Smooth muscle cell of the brain vasculature (primary cell): Measurements from ENCODE around the gene SSH2.
"Not testable (repeated sequence)": the region's sequence is repeated elsewhere in the genome, so short reads cannot be mapped to it uniquely, and the experiment has no call there.

Source experiments
- DNase-seq: peaks from one replicate; pipeline ENCODE4 v3.0.0-alpha.2; 2012; ENCODE audit warnings: low read depth, low spot score

Gene SSH2

GRCh38 chr17:29711588-29712385, 218.2 kb downstream of the SSH2 start:
- no peak for DNase-seq

DNA sequence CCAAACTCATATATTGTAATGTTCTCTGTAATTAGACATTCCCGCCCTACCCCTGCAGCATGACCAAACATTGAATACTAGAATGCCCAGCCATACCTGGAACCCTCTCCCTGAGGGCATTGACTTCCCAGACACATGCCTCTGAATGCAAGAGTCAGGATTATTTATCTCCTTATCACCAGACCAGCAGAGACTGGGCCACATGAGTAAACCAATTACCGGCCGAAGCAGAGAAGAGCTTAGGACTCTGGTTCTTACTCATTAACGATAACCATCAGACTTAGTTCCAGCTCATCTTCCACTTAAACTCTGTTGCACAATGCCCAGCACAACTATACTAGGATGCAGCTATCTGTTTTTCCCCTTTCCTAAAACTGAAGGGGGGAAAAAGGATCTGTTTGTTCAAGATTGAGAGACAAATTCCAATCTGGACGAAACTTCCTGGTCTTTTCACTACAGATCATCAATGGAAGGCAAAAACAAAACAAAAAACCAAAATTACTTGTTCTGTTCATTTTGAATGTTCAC, 219.1 kb downstream of the SSH2 start:
- DNase-seq, result no peak

DNA sequence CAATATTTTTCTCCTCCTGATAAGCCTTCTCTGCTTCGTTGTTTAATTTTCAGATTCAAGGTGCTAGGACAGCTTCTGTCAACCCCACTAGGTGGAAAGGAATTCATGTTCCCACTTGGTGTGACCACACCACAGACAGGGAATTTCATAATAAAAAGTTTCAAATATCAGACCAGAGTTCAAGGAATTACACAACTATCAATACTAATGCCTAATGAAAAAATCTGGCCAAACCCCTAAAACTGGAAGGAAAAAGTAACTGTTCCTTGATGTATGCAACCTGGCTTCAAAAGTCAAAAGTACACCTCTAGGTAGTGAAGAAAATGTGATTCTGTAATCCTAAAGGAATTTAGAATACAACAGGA, 219.5 kb downstream of the SSH2 start:
- DNase-seq, result no peak

GRCh38 chr17:29709866-29710519, 220.0 kb downstream of the SSH2 start:
- DNase-seq, result no peak

DNA sequence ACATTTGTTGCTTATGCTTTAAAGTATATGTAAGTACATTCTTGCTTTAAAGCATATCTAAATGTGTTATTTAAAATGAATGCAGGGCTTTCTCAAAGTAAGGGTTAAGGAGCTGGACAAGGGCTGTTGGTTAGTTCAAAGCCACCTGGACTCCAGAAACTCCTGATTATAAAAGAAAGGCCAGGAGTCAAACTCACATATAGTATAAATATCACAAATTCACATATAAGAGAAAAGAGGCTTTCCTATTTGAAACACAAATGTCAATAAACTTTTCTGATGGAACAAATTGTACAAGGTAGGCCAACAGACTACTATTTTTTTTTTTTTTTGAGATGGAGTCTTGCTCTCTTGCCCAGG, 222.8 kb downstream of the SSH2 start:
- DNase-seq, result no peak

DNA sequence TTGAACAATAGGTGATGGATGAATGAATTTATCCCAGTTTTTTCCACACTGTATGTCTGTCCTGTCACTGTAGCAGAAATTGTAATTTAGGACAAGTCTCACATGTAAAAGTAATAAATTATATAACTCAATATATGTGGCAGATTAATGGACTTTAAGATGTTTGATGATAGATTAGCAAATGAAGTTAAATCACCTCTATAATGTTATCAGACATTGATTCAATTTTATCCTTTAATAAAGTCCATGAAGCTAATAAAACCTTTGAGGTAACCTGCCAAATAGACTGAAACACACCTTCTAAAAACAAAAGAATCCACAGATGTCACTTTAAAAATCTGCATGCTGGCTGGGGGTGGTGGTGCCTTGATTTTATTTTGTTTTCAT, 224.0 kb downstream of the SSH2 start:
- no peak for DNase-seq

GRCh38 chr17:29705386-29705785, 224.6 kb downstream of the SSH2 start:
- no peak for DNase-seq

DNA sequence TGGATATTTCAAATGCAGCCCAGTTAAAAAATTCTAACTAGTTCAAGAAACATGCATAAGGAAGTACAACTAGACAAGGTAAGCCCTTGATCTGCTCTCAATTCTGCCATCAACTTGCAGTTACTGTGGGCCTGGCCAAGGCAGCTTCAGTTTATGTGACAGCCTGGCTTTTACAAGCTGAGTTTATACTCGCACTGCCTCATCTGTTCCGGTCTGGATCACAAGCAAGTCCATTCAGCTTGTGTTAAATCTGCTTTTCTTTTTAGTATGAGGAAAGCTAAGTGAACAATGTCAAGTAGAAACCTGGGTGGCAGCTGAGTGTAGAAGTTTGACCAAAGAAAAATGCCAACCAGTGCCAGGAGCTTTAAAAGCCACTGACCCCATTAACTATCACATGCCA, 230.7 kb downstream of the SSH2 start:
- DNase-seq, result no peak

- no peak for DNase-seq
Measured at GRCh38 chr17:29698837-29699236, 231.2 kb downstream of the SSH2 start.

- DNase-seq, result no peak
Measured at GRCh38 chr17:29698019-29698777, 231.8 kb downstream of the SSH2 start.

DNA sequence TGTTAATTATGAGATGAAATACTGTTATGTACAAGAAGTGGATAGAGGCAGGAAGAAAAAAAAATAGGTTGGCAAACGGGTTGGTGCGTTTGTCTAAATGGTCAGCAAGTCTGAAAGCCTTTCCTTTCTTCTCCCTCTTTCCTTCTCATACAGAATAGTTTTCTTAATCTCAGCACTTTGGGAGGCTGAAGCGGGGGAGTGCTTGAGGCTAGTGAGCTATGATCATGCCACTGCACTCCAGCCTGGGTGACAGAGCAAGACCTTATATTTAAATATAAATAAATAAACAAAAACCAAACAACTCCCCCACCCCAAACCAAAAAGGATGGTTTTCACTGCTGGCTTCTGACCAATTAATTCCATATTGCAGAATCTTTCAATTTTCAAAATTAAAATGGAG, 232.7 kb downstream of the SSH2 start:
- DNase-seq, result no peak

DNA sequence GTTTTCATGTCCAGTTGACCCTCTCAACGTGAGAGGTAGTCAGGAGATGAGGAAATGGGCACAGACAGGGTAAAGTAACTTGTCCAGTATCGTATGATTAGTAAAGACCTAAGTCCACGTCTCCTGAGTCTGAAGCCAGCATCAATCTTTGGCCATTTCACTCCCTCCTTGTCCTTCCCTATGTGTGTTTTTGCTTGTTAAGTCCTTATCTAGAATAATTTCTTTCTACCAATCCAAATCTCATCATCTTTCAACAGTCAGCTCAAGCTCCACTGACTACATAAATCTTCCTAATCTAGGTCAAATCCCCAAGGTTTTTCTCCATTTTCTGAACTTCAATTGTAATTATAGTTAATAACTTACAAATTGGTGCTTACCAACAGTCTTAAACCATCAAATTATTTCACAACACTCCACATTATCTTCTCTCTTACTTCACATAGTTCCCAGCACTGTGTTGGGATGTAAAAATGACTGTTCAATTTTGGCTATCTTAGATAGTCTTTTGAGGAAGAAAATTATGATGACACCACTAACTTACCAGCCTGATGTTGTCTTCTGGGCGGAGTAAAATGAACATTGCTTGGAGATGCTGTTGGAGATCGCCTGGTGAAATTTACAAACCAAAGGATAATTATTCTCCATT, 235.0 kb downstream of the SSH2 start:
- DNase-seq, result no peak

DNA sequence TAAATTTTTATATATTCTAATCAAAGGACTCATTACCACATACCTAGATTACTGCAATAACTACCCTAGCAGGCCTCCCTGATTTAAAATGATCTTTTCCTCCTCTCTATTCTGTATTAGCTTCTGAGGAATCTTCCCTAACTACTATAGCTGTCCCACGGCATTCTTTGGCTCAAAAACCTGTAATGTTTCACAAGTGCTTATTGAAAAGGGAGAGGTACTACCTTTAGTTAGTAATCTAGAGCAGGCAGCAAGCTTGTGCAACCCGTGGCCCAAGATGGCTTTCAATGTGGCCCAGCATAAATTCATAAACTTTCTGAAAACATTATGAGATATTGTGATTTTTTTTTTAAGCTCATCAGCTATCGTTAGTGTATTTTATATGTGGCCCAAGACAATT, 236.3 kb downstream of the SSH2 start:
- DNase-seq, result no peak

- no peak for DNase-seq
Measured at GRCh38 chr17:29687596-29687995, 242.4 kb downstream of the SSH2 start.

- DNase-seq, result no peak
Measured at GRCh38 chr17:29686993-29687590, 242.9 kb downstream of the SSH2 start.

- DNase-seq, result no peak
Measured at GRCh38 chr17:29683481-29683880, 246.5 kb downstream of the SSH2 start.

DNA sequence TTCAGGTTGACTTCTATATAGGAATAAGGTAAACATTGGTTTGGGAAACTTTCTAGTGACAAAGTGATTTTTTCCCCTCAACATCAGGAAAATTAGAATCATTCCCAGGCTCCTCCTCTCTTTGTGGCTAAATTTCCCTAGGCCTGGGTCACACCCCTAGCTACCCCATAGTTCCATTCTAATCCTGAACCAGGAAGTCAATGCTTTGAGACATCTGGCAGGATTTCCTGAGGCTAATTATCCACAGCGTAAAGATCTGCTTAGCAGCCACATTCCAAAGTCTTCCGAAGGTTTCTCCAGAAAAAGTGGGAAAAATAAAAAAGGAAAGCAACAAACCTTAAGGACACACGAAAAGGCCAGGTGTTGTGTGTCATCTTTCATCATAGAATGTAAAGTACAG, 247.0 kb downstream of the SSH2 start:
- no peak for DNase-seq

GRCh38 chr17:29682054-29682453, 248.0 kb downstream of the SSH2 start:
- DNase-seq, result no peak

- DNase-seq, result no peak
Measured at GRCh38 chr17:29677824-29678223, 252.2 kb downstream of the SSH2 start.

- DNase-seq, result peak; percentile 18
Measured at GRCh38 chr17:29677221-29677791, 252.7 kb downstream of the SSH2 start.

DNA sequence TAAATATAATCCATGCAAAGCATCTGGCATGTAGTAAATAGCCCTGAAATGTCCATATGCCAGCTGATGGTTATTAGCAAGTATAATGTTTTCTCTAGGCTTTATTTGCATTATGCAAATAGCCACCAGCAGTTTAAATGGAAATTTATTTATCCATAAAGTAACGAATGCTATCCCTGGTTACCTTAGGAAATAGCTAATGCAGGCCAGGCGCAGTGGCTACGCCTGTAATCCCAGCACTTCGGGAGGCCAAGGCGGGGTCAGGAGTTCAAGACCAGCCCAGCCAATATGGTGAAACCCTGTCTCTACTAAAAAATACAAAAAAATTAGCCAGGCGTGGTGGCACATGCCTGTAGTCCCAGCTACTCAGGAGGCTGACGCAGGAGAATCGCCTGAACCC, 254.1 kb downstream of the SSH2 start:
- DNase-seq, result not testable (repeated sequence)
